Transverse colon (tissue), 3 donors: ENCODE data around the gene LDHAL6B.

Experiments used
- CTCF ChIP-seq, 5 experiments: fragments of 200-600 bp in 3 of 5; fragments of 450-650 bp in 2 of 5; sonication (generic) in 3 of 5; IDR thresholded peaks; 1 replicate in 2 of 5; 2 replicates in 3 of 5; pipeline ENCODE4 v1.5.1; 2016 to 2017; ENCODE audit warnings: antibody characterized with exemption in 5 of 5, inconsistent platforms in 3 of 5, mild to moderate bottlenecking in 2 of 5, moderate library complexity in 1 of 5
- EP300 ChIP-seq: sonication (generic); formaldehyde crosslinking; IDR thresholded peaks from one replicate; pipeline ENCODE4 v1.6.1; 2017; ENCODE audit warnings: antibody characterized with exemption, low read depth
- POLR2A ChIP-seq: fragments of 450-650 bp; IDR thresholded peaks from one replicate; pipeline ENCODE4 v1.6.1; 2016; ENCODE audit warnings: antibody characterized with exemption, mild to moderate bottlenecking, moderate library complexity

GRCh38 chr15:59157396-59157795 lies 49.2 kb upstream of the LDHAL6B start:
- TF ChIP-seq CTCF (IDR thresholded peaks at IDR 0.05) (no peak), EP300 (no peak), POLR2A (no peak)
